ENCODE results near the gene FITM1. TPM values are rescaled to one million over a fixed set of nuclear protein-coding genes. Genes with fewer than 3 reads are reported as not detected.

The FITM1 gene
- polyA plus RNA-seq, 1 donor (not counting 4 experiments of a cell fraction or from before 2014, with no cell fraction given), result not detected

DNA sequence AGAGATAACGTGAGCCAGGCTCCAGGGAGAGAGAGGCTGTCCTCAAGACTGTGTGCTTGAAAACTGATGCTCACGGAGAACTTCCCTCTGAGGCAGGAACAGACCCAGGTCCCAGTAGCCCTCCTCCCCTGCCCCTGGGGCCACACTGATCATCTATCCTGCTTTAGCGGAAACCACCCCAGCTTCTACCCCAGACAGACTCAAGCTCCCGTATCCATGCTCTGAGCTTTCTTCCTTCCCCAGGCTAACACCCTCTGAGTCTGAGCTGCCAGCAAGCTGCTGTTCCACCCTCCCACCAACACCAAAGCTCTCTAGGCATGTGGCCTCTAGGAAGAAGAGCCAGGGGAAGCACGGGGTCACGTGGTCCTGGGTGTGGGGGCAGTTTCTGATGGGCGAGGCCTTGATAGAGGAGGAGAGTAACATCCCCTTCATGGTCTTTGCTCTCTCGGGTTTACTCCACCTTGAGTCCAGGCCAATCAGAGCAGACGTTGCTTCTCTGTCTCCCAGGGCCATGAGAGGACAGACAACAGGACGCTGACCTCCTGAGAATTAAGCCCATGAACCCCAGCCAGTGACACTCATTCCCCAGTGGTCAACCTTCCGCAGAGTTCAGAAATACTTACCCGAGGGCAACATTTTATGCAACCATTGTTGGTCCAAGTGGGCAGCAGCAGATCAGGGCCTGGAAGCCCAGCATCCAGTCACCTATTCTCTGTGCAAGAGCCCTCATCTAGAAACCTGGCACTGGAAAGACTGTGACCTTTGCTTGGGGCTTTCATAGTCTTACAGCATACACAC lies 35.0 kb upstream of the FITM1 start:
- no peak for DNase-seq (ENCODE audit: low read depth, low spot score)
- peaks cover 2 to 16% of the 10 kb centered on the region in 2 experiments for H3K36me3 ChIP-seq (ENCODE audit: control insufficient read depth in 2 of 2, extremely low read depth in 1 of 2, insufficient read depth in 2 of 2, low read length in 2 of 2)
- peak overlapping the region; percentile 66 for H3K27ac ChIP-seq (ENCODE audit: control insufficient read depth, insufficient read depth, low read length)
- no peaks in the 10 kb centered on the region for H4K20me1 ChIP-seq (ENCODE audit: control insufficient read depth, extremely low read depth, insufficient read depth, low read length)
- TF ChIP-seq EZH2 (IDR thresholded peaks at IDR 0.05; ENCODE audit: low read length), result no peak
- TF ChIP-seq, protein P1, sequence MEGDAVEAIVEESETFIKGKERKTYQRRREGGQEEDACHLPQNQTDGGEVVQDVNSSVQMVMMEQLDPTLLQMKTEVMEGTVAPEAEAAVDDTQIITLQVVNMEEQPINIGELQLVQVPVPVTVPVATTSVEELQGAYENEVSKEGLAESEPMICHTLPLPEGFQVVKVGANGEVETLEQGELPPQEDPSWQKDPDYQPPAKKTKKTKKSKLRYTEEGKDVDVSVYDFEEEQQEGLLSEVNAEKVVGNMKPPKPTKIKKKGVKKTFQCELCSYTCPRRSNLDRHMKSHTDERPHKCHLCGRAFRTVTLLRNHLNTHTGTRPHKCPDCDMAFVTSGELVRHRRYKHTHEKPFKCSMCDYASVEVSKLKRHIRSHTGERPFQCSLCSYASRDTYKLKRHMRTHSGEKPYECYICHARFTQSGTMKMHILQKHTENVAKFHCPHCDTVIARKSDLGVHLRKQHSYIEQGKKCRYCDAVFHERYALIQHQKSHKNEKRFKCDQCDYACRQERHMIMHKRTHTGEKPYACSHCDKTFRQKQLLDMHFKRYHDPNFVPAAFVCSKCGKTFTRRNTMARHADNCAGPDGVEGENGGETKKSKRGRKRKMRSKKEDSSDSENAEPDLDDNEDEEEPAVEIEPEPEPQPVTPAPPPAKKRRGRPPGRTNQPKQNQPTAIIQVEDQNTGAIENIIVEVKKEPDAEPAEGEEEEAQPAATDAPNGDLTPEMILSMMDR (optimal IDR thresholded peaks at IDR 0.05 in 1 of 3, IDR thresholded peaks at IDR 0.05 in 1 of 3, conservative IDR thresholded peaks at IDR 0.05 in 1 of 3; ENCODE audit: extremely low read depth in 1 of 3, insufficient read depth in 2 of 3, low read length in 3 of 3), result no peak
- H3K27me3 ChIP-seq (ENCODE audit: control insufficient read depth, extremely low read depth, insufficient read depth, low read length), result no peaks in the 10 kb centered on the region
- no peak for FAIRE-seq
- peaks cover 2% of the 10 kb centered on the region for H3K79me2 ChIP-seq (ENCODE audit: control insufficient read depth, insufficient read depth, low read length)
- H3K4me1 ChIP-seq (ENCODE audit: control insufficient read depth, extremely low read depth, insufficient read depth, low read length), result peaks cover 17% of the 10 kb centered on the region
- peak overlapping the region; percentile 84 for H2AFZ ChIP-seq (ENCODE audit: control insufficient read depth, low read length)
- H3K4me3 ChIP-seq (ENCODE audit: control insufficient read depth in 2 of 3, extremely low read depth in 1 of 3, insufficient read depth in 2 of 3, low read depth in 1 of 3, low read length in 3 of 3), result peak overlapping the region; percentile 62 to 70 (median 67)
- H3K9me1 ChIP-seq (ENCODE audit: control insufficient read depth, extremely low read depth, insufficient read depth, low read length), result no peaks in the 10 kb centered on the region
- H3K9me3 ChIP-seq (ENCODE audit: control insufficient read depth, low read depth, low read length), result no peaks in the 10 kb centered on the region
- dilution Hi-C loops (cut with MboI; ENCODE audit: extremely low pct_ligation_motif_present, low sequenced_read_pairs), result no loop called here
- H3K4me2 ChIP-seq (ENCODE audit: control insufficient read depth, extremely low read depth, insufficient read depth, low read depth, low read length), result peak overlapping the region; percentile 85
- H3K9ac ChIP-seq (ENCODE audit: control insufficient read depth, extremely low read depth, insufficient read depth, low read length), result peak overlapping the region; percentile 87

DNA sequence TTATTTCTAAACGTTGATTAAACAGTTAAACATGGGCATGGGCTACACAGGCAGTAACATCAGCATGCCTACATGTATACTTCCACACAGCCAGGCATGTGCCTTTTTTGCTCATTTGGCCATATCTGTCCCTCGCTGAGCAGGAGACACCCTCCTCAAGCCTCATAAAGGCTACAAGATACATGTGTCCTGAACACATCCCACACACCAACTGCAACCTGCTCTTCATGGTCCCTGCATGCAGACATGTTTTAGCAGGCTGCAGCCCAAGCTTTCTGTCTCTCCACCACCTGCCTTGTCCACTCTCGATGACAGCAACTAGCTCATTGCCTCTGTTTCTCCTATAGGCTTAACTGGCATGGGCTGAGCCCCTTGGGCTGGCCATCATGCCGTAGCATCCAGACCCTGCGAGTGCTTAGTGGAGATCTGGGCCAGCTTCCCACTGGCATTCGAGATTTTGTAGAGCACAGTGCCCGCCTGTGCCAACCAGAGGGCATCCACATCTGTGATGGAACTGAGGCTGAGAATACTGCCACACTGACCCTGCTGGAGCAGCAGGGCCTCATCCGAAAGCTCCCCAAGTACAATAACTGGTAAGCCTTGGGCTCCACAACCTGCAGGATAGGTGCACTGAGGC lies 33.8 kb upstream of the FITM1 start:
- no peaks in the 10 kb centered on the region for H3K9me3 ChIP-seq (ENCODE audit: control insufficient read depth, low read depth, low read length)
- peaks cover 2 to 20% of the 10 kb centered on the region in 2 experiments for H3K36me3 ChIP-seq (ENCODE audit: control insufficient read depth in 2 of 2, extremely low read depth in 1 of 2, insufficient read depth in 2 of 2, low read length in 2 of 2)
- dilution Hi-C loops (cut with MboI; ENCODE audit: extremely low pct_ligation_motif_present, low sequenced_read_pairs), result no loop called here

More for the DNA sequence above, 33.8 kb upstream of the FITM1 start:
- H3K27ac ChIP-seq (ENCODE audit: control insufficient read depth, insufficient read depth, low read length), result no peak overlapping the region
- H3K9me1 ChIP-seq (ENCODE audit: control insufficient read depth, extremely low read depth, insufficient read depth, low read length), result no peaks in the 10 kb centered on the region
- FAIRE-seq, result no peak
- TF ChIP-seq, protein P1 (optimal IDR thresholded peaks at IDR 0.05 in 1 of 3, IDR thresholded peaks at IDR 0.05 in 1 of 3, conservative IDR thresholded peaks at IDR 0.05 in 1 of 3; ENCODE audit: extremely low read depth in 1 of 3, insufficient read depth in 2 of 3, low read length in 3 of 3), result no peak
- TF ChIP-seq EZH2 (IDR thresholded peaks at IDR 0.05; ENCODE audit: low read length), result no peak
- no peak overlapping the region for H3K4me2 ChIP-seq (ENCODE audit: control insufficient read depth, extremely low read depth, insufficient read depth, low read depth, low read length)
- H2AFZ ChIP-seq (ENCODE audit: control insufficient read depth, low read length), result no peak overlapping the region
- no peak overlapping the region for H3K9ac ChIP-seq (ENCODE audit: control insufficient read depth, extremely low read depth, insufficient read depth, low read length)
- H4K20me1 ChIP-seq (ENCODE audit: control insufficient read depth, extremely low read depth, insufficient read depth, low read length), result no peaks in the 10 kb centered on the region
- no peak overlapping the region for H3K4me3 ChIP-seq (ENCODE audit: control insufficient read depth in 2 of 3, extremely low read depth in 1 of 3, insufficient read depth in 2 of 3, low read depth in 1 of 3, low read length in 3 of 3)
- peaks cover 2% of the 10 kb centered on the region for H3K79me2 ChIP-seq (ENCODE audit: control insufficient read depth, insufficient read depth, low read length)
- no peak for DNase-seq (ENCODE audit: low read depth, low spot score)
- peaks cover 17% of the 10 kb centered on the region for H3K4me1 ChIP-seq (ENCODE audit: control insufficient read depth, extremely low read depth, insufficient read depth, low read length)
- no peaks in the 10 kb centered on the region for H3K27me3 ChIP-seq (ENCODE audit: control insufficient read depth, extremely low read depth, insufficient read depth, low read length)
